MM.1S (cell line): ENCODE data around the gene SMOC2.

Source experiments
- EZH2 ChIP-seq: fragments of 300-600 bp; sonication (generic); optimal IDR thresholded peaks from 2 replicates; pipeline ENCODE3; 2017; ENCODE audit warnings: low read depth, mild to moderate bottlenecking, antibody characterized with exemption, low read length, mixed read lengths
- EZH2phosphoT487 ChIP-seq: fragments of 300-600 bp; sonication (generic); IDR thresholded peaks from 2 replicates; pipeline ENCODE4 v1.6.1; 2018; ENCODE audit warnings: antibody characterized with exemption, low read length
- TF ChIP-seq, protein P1 (sequence below): fragments of 300-600 bp; sonication (generic); IDR thresholded peaks from 2 replicates; pipeline ENCODE4 v1.5.1; 2016; ENCODE audit warnings: antibody characterized with exemption, low read length, mixed read lengths

DNA sequence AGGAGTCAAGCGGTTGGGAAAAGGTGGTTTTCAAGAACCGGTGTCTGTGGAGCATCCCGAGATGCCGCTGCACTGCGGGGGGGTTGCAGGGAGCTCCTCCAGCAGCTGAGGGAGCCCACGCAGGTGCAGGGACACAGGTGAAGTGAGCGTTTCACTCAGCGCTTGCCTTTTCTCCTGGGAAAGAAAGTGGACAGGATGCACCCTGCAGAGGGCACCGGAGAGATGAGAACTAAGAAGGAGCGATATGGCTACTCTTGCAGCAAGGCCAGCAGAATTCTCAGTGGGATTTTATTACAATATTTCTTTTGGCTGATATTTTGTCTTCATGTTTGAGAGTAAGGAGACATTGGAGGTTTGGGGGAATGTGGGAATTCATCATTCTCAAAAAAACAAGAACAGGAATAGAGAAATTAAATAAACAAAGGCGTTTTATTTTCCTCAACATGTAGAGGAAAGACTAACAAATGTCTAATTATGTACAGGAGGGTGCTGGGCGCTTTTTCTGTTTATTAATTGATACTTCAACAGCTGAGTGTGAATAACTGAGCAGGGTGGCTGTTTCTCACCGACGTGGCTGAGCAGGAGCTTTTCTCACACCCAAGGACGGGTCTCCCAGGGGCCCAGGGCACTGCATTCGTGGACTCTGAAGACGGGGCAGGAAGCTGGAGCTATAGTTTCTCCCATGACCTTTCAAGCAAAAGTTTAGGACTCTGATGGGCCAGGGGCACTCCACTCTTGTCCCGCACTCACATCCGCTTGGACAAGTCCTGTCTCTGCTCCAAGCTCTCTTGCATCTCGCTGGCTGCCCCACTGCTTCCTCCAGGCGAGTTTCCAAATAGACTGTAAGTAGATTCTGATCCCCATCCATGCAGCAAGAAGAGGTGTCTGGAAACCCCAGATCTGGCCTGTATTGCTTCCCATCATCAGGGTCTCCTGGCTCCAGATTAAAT is 176.1 kb downstream of the SMOC2 start:
- TF ChIP-seq, protein P1, sequence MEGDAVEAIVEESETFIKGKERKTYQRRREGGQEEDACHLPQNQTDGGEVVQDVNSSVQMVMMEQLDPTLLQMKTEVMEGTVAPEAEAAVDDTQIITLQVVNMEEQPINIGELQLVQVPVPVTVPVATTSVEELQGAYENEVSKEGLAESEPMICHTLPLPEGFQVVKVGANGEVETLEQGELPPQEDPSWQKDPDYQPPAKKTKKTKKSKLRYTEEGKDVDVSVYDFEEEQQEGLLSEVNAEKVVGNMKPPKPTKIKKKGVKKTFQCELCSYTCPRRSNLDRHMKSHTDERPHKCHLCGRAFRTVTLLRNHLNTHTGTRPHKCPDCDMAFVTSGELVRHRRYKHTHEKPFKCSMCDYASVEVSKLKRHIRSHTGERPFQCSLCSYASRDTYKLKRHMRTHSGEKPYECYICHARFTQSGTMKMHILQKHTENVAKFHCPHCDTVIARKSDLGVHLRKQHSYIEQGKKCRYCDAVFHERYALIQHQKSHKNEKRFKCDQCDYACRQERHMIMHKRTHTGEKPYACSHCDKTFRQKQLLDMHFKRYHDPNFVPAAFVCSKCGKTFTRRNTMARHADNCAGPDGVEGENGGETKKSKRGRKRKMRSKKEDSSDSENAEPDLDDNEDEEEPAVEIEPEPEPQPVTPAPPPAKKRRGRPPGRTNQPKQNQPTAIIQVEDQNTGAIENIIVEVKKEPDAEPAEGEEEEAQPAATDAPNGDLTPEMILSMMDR: no peak
- TF ChIP-seq EZH2phosphoT487: no peak
- TF ChIP-seq EZH2: no peak
